Epithelial cell of proximal tubule (primary cell): ENCODE measurements around the gene KIF25. TPM values are rescaled to one million over a fixed set of nuclear protein-coding genes. Genes with fewer than 3 reads are reported as not detected.

Experiments
- DNase-seq: peaks from one replicate; pipeline ENCODE4 v3.0.0-alpha.2; 2011; ENCODE audit warnings: low read depth
- H3K4me3 ChIP-seq: 2 replicates; pipeline ENCODE4 v1.5.1; 2011; ENCODE audit warnings: low read depth, mild to moderate bottlenecking, low read length
- CTCF ChIP-seq: conservative IDR thresholded peaks from 2 replicates; pipeline ENCODE4 v1.5.1; 2012; ENCODE audit warnings: low read depth, mild to moderate bottlenecking, low read length
- total RNA-seq: library from RNA; depleted of rRNA; stranded (reverse); fragments of >200 nt; gene quantifications from 2 replicates; pipeline ENCODE4 v1.2.3, GENCODE V29; 2015

The KIF25 gene
- total RNA-seq, 1 donor from 2014 or later: not detected

- no peak overlapping the region for H3K4me3 ChIP-seq
- no peak for TF ChIP-seq CTCF
- no peak for DNase-seq
These were observed 33.8 kb upstream of the KIF25 start for GRCh38 chr6:167963589-167964057.

GRCh38 chr6:167965592-167966539 is 31.6 kb upstream of the KIF25 start:
- TF ChIP-seq CTCF: no peak
- no peak overlapping the region for H3K4me3 ChIP-seq
- no peak for DNase-seq

GRCh38 chr6:167966540-167966905 is 30.9 kb upstream of the KIF25 start:
- no peak for TF ChIP-seq CTCF
- no peak for DNase-seq
- H3K4me3 ChIP-seq: no peak overlapping the region

- DNase-seq: no peak
- TF ChIP-seq CTCF: peak; percentile 79
- no peak overlapping the region for H3K4me3 ChIP-seq
These were observed 29.4 kb upstream of the KIF25 start for GRCh38 chr6:167968091-167968490.

GRCh38 chr6:167970230-167970629 is 27.2 kb upstream of the KIF25 start:
- no peak overlapping the region for H3K4me3 ChIP-seq
- TF ChIP-seq CTCF: no peak
- no peak for DNase-seq

GRCh38 chr6:167972193-167972592 is 25.3 kb upstream of the KIF25 start:
- DNase-seq: no peak
- H3K4me3 ChIP-seq: no peak overlapping the region
- TF ChIP-seq CTCF: no peak
